HFF-Myc (cell line): ENCODE data around the gene HNF1B.

ENCODE experiments used
- DNase-seq: peaks from one replicate; pipeline ENCODE4 v3.0.0-alpha.2; 2011; ENCODE audit warnings: low read depth; ENCODE audit errors: extremely low read depth
- H3K4me3 ChIP-seq: replicated peaks from 2 replicates; pipeline ENCODE4 v1.5.1; 2011; ENCODE audit warnings: low read depth, mild to moderate bottlenecking, control low read depth, low read length
- TF ChIP-seq, protein P1 (sequence below): IDR thresholded peaks from 2 replicates; pipeline ENCODE4 v1.5.1; 2012; ENCODE audit warnings: mild to moderate bottlenecking, low read depth, low read length, control low read depth; ENCODE audit errors: missing control alignments

Gene HNF1B

DNA sequence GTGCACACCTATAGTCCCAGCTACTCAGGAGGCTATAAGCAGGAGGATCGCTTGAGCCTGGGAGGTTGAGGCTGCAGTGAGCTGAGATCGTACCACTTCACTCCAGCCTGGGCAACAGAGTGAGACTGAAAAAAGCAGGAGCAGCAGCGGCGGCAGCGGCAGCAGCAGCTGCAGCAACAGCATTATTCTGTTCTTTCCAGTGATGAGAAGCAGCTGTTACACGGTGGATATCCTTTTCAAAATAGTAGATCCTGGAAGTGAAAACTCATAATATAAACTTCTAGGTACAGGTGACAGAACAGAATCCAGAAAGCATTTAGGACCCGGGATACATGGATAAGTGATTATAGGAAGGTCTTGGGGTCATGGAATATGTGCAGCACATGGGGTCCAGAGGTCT, 17.8 kb upstream of the HNF1B start:
- H3K4me3 ChIP-seq = no peak overlapping the region
- DNase-seq = no peak
- TF ChIP-seq, protein P1, sequence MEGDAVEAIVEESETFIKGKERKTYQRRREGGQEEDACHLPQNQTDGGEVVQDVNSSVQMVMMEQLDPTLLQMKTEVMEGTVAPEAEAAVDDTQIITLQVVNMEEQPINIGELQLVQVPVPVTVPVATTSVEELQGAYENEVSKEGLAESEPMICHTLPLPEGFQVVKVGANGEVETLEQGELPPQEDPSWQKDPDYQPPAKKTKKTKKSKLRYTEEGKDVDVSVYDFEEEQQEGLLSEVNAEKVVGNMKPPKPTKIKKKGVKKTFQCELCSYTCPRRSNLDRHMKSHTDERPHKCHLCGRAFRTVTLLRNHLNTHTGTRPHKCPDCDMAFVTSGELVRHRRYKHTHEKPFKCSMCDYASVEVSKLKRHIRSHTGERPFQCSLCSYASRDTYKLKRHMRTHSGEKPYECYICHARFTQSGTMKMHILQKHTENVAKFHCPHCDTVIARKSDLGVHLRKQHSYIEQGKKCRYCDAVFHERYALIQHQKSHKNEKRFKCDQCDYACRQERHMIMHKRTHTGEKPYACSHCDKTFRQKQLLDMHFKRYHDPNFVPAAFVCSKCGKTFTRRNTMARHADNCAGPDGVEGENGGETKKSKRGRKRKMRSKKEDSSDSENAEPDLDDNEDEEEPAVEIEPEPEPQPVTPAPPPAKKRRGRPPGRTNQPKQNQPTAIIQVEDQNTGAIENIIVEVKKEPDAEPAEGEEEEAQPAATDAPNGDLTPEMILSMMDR = no peak

DNA sequence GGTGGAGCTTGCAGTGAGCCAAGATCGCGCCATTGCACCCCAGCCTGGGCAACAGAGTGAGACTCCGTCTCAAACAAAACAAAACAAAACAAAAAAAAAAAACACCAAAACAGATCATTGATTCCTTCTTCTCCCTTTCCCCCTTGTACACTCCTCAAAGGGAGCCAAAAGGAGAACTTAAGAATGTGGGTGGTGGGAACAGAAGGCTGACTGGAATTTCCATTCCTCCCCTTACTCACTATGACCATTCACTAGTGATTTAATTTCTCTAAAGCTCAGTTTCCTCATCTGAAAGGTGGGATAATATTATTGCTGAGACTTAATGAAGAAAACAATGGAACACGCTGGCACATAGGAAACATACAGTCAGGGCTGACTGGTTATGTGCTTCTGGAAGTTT, 17.1 kb upstream of the HNF1B start:
- TF ChIP-seq, protein P1 = no peak
- H3K4me3 ChIP-seq = no peak overlapping the region
- DNase-seq = no peak

DNA sequence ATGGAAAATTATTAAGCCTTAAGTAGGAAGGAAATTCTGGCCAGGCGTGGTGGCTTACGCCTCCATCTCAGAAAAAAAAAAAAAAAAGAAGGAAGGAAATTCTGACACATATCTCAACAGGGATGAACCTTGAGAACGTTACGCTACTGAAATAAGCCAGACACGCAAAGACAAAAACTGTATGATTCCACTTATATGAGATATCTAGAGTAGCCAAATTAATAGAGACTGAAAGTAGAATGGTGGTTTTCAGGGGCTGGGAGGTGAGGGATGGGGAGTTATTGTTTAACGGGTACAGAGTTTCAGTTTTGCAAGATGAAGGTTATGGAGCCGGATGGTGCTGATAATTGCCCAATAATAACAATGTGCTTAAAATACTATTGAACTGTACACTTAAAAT, 16.2 kb upstream of the HNF1B start:
- H3K4me3 ChIP-seq = no peak overlapping the region
- no peak for DNase-seq
- TF ChIP-seq, protein P1 = no peak

DNA sequence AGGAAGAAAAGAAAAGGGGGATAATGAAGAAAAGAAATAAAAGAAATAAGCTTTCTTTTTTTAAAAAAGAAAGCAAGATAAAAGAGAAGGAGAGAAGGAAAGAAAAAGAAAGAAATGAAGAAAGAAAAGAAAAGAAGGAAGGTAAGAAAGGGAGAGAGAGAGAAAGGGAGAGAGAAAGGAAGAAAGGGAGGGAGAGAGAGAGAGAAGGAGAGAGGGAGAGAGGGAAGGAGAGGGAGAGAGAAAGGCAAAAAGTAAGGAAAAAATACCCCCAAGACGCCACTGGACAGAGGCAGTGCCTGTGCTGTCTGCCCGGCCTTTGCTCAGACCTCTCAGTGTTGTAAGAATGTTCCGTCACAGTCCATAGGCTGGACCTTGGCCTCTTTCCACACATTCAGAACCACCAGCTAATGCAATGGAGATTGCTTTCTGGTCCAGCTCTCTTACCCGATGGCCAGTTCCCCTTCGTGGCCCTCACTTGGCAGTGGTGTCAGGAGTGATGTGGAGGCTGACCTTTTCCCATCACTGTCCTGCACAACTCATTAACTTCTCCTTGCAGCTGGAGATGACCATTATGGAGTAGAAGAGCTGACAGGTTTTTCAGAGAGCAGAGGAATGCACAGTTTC, 14.3 kb upstream of the HNF1B start:
- TF ChIP-seq, protein P1 = no peak
- no peak overlapping the region for H3K4me3 ChIP-seq
- DNase-seq = no peak

DNA sequence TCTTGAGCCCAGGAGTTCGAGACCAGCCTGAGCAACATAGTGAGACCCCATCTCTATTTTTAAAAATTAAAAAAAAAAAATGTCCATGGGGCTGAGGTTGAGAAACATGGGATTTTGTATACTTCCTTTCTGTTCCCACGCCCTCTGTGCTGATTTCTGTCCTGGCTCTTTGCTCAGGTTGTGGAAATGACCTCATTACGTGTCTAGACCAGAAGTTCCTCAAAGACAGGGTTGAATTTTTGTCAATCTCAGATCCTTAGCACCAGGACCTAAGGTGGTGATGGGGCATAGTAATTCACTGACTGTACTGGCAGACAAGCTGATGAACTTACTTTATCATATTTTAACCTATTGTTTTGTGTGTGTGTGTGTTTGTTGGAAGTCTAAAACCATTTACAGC, 11.2 kb upstream of the HNF1B start:
- H3K4me3 ChIP-seq = no peak overlapping the region
- TF ChIP-seq, protein P1 = no peak
- DNase-seq = no peak

DNA sequence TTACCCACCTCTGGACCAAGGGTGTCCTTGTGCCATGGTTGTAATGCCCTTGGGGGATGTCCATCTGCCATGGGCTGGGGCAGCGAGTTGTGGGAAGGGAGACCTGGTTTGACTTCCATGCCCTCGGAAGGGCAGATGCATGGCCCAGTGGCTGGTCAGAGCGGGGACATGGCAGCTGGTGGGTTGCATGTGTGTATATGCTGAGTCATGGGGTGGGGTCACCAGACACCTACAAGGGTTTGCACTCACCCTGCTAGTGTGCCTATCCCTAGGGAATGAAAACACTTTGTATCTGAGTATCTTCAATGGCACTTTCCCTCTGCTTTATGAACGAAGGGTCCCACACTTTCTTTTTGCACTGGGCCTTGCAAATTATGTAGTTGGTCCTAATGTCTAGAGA, 10.6 kb upstream of the HNF1B start:
- H3K4me3 ChIP-seq = no peak overlapping the region
- no peak for DNase-seq
- TF ChIP-seq, protein P1 = no peak

DNA sequence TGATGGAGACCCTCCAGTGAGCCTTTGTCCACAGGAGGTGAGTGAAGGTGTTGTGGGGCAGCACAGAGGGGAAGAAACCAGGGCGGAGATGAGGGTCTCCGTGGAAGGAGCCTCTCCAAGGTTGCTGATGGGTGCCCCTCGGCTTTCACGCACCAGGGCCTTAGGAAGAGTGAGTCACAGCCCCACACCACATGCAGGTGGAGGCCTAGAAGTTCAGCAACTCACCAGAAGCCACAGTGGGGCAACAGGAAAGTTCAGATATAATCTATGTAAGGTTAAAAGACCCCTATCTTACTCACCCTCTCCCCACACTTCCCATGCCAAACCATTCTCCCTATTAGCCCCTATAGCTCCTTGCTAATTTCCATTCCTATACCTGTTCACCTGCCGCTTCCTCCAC, 9.5 kb upstream of the HNF1B start:
- DNase-seq = no peak
- TF ChIP-seq, protein P1 = no peak

More for the DNA sequence above, 9.5 kb upstream of the HNF1B start:
- no peak overlapping the region for H3K4me3 ChIP-seq
